ENCODE results near the gene BNIP3. TPM values are rescaled to one million over a fixed set of nuclear protein-coding genes. Genes with fewer than 3 reads are reported as not detected.

Gene BNIP3
- total RNA-seq, 1 donor from 2014 or later = 88.9 TPM

DNA sequence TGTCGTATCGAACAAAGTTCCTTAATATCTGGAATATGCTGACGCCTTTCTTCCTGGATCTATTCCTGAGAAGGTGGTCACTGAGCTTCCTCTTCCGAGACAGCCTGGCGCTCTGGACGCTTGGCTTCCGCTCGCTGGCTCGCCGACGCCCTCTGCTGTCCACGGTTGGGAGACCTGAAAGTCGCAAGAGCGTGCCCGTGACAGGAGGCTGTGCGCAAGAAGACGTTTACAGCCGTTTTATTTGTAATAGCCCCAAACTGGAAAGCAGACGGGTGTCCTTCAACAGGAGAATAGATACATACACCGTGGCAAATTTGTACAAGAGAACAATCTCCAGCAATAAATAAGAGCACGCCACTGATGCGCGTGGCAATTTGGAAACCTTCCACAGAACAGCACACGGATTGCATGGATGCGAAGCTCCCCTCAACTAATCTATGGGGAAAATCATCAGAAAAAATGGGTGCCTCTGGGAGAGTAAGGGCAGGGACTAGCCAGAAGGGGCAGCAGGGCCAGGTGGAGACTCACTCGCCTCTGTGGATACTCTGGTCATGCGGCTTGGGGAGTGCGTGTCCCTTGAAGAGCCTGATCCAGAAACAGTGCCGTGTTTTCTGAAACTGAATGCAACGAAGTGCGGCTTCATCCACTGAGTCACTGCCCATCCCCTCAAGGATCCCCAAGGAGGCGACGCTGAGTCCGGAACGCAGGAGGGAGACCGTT is 41.5 kb upstream of the BNIP3 start:
- H3K36me3 Mint-ChIP-seq (ENCODE audit: low read depth) = no peaks in the 10 kb centered on the region
- no peak for DNase-seq (ENCODE audit: low spot score)
- no peak overlapping the region for H3K27ac Mint-ChIP-seq (ENCODE audit: unreplicated experiment)
- TF ChIP-seq, protein P1, sequence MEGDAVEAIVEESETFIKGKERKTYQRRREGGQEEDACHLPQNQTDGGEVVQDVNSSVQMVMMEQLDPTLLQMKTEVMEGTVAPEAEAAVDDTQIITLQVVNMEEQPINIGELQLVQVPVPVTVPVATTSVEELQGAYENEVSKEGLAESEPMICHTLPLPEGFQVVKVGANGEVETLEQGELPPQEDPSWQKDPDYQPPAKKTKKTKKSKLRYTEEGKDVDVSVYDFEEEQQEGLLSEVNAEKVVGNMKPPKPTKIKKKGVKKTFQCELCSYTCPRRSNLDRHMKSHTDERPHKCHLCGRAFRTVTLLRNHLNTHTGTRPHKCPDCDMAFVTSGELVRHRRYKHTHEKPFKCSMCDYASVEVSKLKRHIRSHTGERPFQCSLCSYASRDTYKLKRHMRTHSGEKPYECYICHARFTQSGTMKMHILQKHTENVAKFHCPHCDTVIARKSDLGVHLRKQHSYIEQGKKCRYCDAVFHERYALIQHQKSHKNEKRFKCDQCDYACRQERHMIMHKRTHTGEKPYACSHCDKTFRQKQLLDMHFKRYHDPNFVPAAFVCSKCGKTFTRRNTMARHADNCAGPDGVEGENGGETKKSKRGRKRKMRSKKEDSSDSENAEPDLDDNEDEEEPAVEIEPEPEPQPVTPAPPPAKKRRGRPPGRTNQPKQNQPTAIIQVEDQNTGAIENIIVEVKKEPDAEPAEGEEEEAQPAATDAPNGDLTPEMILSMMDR (IDR thresholded peaks at IDR 0.05) = peak; percentile 93
- peaks cover 39% of the 10 kb centered on the region for H3K27me3 Mint-ChIP-seq (ENCODE audit: low read depth)
- peaks cover 5% of the 10 kb centered on the region for H3K4me1 Mint-ChIP-seq (ENCODE audit: low read depth)
- H3K9me3 Mint-ChIP-seq (ENCODE audit: low read depth) = no peaks in the 10 kb centered on the region
- H3K4me3 Mint-ChIP-seq (ENCODE audit: unreplicated experiment) = peak overlapping the region; percentile 4

DNA sequence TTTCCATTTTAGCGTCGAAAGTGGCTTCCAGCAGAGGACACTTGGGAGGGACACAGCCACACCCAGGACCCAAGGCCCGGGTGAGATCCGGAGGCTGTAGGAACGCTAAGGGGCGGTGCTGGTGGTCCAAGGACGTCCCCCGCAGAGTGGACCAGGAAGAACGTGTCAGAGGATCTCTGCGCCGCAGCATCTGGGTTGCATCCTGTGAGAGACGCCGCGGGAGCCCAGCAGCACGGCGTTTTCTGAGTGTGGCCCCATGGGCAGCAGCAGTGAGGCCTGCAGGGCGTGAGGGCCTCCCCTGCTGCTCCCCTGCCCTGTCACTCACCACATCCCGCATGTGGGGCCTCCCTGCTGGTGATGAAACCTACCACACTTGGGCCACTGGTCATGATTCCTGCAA is 40.5 kb upstream of the BNIP3 start:
- H3K4me3 Mint-ChIP-seq (ENCODE audit: unreplicated experiment) = no peak overlapping the region
- no peak for DNase-seq (ENCODE audit: low spot score)
- H3K36me3 Mint-ChIP-seq (ENCODE audit: low read depth) = no peaks in the 10 kb centered on the region
- TF ChIP-seq, protein P1 (IDR thresholded peaks at IDR 0.05) = no peak
- peaks cover 5% of the 10 kb centered on the region for H3K4me1 Mint-ChIP-seq (ENCODE audit: low read depth)
- no peaks in the 10 kb centered on the region for H3K9me3 Mint-ChIP-seq (ENCODE audit: low read depth)
- H3K27me3 Mint-ChIP-seq (ENCODE audit: low read depth) = peaks cover 34% of the 10 kb centered on the region
- no peak overlapping the region for H3K27ac Mint-ChIP-seq (ENCODE audit: unreplicated experiment)

DNA sequence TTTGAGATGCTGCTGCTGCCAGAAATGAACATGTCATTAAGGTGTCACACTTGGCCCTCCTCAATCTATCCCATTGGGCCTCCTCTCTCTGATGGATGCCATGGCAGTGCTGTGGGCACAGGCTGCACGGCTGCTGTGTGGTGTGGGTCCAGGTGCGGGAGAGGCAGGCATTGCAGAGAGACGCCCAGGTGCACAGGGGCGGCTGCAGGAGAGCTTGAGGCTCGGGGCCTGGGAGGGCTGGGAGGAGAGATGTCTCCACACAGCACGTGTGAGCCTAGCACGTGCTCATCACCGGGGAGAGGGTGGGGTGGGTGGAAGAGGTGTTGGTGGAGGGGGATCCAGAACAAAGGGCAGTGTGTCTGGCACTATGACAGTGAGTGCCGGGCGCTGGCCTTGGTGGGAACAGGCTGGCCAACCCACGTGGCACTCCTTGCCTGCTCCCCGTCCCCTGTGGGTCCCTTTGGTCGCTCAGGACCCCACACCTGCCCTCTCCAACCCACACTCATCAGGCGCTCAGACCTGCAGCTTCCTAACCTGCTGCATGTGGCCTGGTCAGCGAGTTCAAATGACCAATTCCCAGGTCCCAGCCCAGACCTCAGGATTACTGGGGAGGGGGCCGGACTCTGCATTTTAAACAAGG is 39.9 kb upstream of the BNIP3 start:
- no peak overlapping the region for H3K27ac Mint-ChIP-seq (ENCODE audit: unreplicated experiment)
- H3K4me1 Mint-ChIP-seq (ENCODE audit: low read depth) = peaks cover 5% of the 10 kb centered on the region
- peaks cover 39% of the 10 kb centered on the region for H3K27me3 Mint-ChIP-seq (ENCODE audit: low read depth)
- H3K36me3 Mint-ChIP-seq (ENCODE audit: low read depth) = no peaks in the 10 kb centered on the region
- H3K9me3 Mint-ChIP-seq (ENCODE audit: low read depth) = no peaks in the 10 kb centered on the region
- TF ChIP-seq, protein P1 (IDR thresholded peaks at IDR 0.05) = no peak
- no peak for DNase-seq (ENCODE audit: low spot score)
- H3K4me3 Mint-ChIP-seq (ENCODE audit: unreplicated experiment) = no peak overlapping the region

DNA sequence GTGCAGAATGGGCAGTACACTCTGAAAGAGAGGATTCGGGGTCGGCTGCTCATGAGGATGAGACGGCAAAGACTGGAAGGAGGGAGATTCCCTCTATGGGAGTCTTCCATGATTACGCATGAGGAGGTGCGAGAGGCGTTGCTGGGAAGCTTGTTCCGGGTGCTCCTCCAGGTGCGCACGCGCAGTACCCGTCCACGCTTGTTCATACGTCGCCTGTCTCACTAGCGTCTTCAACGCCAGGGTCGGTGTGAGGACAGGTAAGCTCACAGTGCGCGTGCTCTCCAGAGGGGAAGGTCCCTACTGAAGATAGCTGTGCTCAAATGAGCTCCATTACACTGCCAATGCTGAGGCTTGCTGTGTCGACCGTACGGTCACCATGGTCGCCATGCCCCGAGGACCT is 39.3 kb upstream of the BNIP3 start:
- H3K4me3 Mint-ChIP-seq (ENCODE audit: unreplicated experiment) = no peak overlapping the region
- H3K27ac Mint-ChIP-seq (ENCODE audit: unreplicated experiment) = no peak overlapping the region
- H3K4me1 Mint-ChIP-seq (ENCODE audit: low read depth) = peaks cover 5% of the 10 kb centered on the region
- DNase-seq (ENCODE audit: low spot score) = no peak
- H3K9me3 Mint-ChIP-seq (ENCODE audit: low read depth) = no peaks in the 10 kb centered on the region
- TF ChIP-seq, protein P1 (IDR thresholded peaks at IDR 0.05) = no peak
- H3K27me3 Mint-ChIP-seq (ENCODE audit: low read depth) = peaks cover 40% of the 10 kb centered on the region
- no peaks in the 10 kb centered on the region for H3K36me3 Mint-ChIP-seq (ENCODE audit: low read depth)

DNA sequence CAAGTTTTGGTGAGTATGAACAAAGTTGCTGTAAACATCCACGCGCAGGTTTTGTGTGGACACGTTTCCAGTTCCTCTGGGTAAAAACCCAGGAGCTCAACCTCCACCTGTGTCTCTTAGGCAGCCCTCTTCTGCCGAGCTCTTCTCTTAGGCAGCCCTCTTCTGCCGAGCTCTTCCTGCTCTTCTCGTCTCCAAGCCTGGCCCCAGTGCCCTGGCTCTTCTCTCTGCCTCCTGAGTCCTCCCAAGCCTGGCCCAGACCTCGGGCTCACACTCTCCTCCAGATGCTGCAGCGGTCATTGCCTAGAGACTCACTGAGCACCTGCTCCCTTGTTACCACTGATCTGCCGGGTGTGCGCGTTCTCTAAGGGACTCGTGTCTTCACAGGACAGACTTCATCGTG is 38.7 kb upstream of the BNIP3 start:
- H3K4me1 Mint-ChIP-seq (ENCODE audit: low read depth) = peaks cover 5% of the 10 kb centered on the region
- TF ChIP-seq, protein P1 (IDR thresholded peaks at IDR 0.05) = no peak
- no peak overlapping the region for H3K27ac Mint-ChIP-seq (ENCODE audit: unreplicated experiment)
- H3K27me3 Mint-ChIP-seq (ENCODE audit: low read depth) = peaks cover 39% of the 10 kb centered on the region
- H3K9me3 Mint-ChIP-seq (ENCODE audit: low read depth) = no peaks in the 10 kb centered on the region
- no peaks in the 10 kb centered on the region for H3K36me3 Mint-ChIP-seq (ENCODE audit: low read depth)
- no peak for DNase-seq (ENCODE audit: low spot score)
- H3K4me3 Mint-ChIP-seq (ENCODE audit: unreplicated experiment) = no peak overlapping the region
